NK-92 (cell line): ENCODE measurements around the gene HELB.

Experiments
- DNase-seq: peaks from one replicate; lab custom pipeline; 2025; ENCODE audit not compliant: unreplicated experiment; lab: John Stamatoyannopoulos, UW

Gene HELB

DNA sequence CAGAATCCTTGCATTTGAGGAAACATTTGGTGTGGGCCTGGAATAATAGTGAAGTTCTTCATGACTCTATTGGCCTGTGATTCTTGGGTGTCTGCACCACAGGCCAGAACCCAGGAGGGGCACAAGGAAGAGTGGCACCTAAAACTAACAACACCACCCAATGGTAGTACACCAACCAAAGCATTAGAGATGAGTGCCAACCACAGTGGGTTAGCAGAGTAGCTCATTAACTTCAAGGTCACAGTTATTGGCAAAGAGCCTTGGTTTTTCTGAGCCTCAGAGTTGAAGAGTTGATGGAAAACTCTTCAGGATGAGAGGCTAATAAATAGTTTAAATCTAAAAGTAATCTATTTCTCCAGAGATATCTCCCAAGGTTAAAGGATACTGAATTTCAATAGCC is 57.0 kb downstream of the HELB start:
- no peak for DNase-seq

DNA sequence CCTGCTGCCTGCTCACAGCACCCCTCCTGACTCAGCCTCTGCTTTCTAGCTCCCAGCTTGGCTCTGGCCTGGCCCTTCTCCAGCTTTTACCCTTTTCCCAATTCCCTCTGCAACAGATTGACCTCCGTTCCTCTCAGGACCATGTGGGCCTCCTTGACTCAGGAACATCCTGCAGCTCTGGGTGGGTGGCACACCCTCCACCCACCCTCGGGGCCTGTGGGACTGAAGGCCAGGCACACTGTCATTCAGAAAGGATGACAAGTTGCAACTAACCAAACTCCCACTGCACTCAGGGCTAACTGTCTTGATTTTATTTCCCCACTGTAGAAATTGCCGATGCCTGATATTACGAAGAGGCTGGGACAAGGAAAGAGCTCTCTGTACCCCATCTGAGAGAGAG is 59.4 kb downstream of the HELB start:
- DNase-seq = no peak

DNA sequence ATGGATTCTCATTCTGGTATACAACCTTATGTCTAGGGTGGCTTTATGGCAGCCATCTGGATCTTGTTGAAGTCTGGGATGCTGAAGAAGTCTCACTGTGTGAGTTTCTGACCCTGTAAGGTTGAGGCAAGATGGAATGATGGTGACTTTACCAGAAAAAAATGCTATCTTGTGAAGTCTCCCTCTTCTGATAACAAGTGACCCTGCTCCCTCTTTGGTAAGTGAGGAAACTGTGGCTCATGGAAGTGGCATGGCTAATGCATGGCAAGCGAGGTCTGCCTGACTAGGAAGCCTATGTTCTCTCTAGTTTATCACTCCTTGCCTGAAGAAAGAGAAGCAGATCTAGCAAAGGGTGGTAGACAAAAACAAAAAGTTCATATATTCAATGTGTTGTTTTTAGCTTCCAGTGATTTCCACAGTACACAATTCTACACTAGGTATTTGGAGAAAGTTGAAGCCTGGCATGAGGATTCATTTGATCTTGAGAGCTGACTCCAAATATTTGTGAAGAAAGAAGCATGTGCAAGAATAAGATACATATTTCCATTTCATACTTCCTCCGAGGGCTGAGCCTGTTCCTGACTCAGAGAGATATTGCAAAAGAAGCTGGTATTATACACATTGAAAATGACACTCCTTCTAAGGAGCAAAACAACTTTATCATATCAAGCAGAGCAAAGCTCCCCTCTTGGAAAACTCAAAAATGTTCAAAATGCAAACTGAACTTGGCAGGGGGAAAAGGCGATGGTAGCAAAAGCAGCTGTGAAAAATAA is 63.6 kb downstream of the HELB start:
- no peak for DNase-seq

DNA sequence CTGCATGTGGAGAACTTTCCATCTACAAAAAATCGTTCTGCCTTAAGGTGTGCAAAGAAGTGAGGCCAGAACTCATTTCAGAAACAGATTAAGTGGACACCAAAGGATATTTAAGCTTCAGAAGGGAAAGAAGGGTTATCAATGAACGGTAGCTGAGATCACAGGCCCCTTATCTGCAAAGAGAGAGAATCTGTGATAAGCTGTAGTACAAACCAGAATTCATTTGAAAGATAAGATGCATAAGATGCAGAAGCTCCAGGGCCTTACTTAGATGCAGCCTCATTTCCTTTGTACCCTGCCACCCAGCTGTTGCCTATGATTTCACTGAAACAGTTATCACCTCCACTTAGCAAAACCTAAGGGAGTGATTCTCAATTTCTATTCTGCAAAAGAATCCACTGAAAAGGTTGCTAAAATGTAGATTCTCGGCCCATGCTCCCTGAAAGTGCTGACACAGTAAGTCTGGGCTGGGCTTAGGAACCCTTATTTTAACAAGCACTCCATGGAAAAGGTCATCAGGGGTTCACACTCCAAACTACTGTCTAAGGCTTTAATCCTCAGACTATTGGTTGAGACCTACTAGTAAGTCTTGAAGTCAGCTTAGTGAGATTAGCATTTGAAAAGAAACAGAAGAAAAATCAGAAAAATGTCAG is 64.8 kb downstream of the HELB start:
- no peak for DNase-seq

DNA sequence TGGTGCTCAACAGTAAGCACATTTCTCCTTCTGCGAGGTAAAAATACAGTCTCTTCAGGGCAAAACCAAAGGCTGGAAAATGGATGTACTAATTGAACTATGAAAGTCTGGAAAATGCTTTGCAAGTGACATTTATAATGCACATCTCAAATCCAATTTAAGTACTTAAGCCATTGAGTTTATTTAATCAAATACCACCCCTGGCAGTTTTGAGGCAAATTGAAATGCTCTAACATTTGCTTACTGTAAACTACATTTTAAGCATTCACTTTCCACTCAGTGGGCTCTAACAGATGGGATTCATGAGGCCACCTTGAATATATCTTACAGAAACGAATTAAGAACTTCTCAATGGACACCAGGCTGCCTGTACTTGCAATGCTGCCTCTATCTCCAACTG is 69.7 kb downstream of the HELB start:
- no peak for DNase-seq

DNA sequence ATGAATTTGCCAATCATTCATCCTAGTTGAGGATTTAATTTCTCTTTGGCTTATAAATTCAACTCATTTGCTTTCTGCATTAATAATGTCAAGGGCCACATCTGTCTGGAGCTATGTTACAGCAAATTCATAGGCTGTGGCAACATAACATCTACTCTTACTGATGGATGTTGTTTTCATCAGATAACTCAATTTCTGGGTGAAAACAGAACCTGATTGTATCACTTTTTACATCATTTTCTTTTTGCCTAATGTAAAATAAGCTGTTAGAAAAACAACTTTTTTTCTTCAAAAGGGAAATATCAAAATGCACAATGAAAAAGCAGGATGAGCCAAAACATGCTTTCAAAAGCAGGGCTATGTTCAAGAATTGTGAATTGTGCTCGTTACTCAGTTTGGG is 73.3 kb downstream of the HELB start:
- no peak for DNase-seq

DNA sequence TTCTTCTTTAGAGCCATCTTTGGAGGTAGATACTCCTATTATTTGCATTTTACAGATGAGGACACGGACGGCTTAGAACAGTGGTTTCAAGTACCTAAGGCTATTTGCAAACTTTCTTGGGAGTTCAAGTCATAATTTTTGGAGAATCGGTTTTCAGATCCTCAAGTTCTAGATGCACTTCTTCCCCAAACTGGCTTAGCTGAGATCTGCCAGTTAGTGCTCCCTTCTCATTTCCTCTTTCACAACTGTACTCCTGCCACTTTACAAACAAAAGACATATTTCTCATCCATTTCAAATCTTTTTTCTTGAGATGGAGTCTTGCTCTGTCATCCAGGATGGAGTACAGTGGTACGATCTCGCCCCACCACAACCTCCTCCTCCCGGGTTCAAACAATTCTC is 77.3 kb downstream of the HELB start:
- no peak for DNase-seq

DNA sequence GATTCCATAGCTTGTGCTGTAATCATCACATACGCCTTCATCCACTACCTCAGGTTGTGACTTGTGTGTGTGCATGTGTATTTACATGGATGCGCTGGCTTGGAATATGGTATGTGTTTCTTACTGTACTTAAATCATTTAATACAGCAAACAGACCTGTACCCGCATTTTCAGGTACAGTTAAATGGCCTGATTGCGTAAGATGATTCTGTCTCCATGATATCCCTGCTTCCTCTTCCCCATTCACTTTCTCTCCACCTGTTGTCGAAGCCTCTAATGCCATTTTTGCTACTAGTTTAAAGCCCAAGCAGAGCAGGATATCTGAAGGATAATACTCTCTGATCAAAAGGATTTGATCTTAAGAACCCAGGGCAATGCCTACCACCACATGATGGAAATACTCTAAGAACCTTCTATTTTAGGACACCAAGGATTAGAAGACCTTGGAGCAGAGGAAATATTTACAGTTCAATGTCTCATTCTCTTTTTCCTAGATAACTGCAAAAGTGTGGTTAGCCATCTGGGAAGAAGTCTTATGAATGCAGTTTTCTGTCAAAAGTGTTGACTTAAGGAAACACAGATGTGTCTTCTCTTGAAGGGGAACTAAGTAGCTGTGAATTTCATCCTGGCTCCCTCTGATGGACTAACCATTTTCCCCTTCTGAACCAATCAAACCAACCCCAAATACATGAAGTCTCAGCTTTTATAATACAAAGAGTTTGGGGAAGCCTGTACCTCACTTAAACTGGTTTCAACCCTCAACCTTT is 78.7 kb downstream of the HELB start:
- no peak for DNase-seq

DNA sequence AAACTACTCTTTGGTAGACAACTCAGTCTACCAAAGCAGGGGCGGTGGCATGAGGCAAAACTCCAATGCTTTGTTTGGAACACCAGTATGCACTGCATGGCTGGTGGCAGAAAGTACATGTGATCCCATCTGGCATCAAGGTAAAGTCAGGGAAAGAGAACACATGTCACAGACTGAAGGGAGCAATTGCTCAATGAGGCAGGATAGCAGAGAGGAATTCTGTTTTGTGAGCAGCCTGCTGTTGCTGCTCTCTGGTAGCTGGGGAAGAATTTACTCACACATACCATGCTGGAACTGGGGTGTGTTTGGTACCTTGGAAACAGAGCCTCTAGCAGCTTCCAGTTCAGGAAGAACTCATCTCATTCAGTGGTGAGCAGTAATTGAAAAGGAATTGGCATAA is 84.8 kb downstream of the HELB start:
- no peak for DNase-seq
